Endodermal cell (in vitro differentiated cells): ENCODE measurements around the gene NUP214. TPM values are rescaled to one million over a fixed set of nuclear protein-coding genes. Genes with fewer than 3 reads are reported as not detected.

Experiments used
- DNase-seq: peaks from one replicate; pipeline ENCODE4 v3.0.0-alpha.2; 2017
- H3K27ac ChIP-seq: 2 replicates; pipeline ENCODE4 v1.5.1; 2013; ENCODE audit warnings: mild to moderate bottlenecking, low read depth, low read length, moderate library complexity
- H3K27me3 ChIP-seq: 2 replicates; pipeline ENCODE4 v1.6.1; 2013; ENCODE audit warnings: mild to moderate bottlenecking, low read length, moderate library complexity; ENCODE audit not compliant: insufficient read depth, control insufficient read depth, poor library complexity, severe bottlenecking
- H3K36me3 ChIP-seq: 2 replicates; pipeline ENCODE4 v1.7.0; 2013; ENCODE audit warnings: mild to moderate bottlenecking, low read length, moderate library complexity; ENCODE audit not compliant: control insufficient read depth, insufficient read depth
- H3K4me1 ChIP-seq: one replicate; pipeline ENCODE4 v1.7.0; 2013; ENCODE audit warnings: low read length; ENCODE audit not compliant: control insufficient read depth, insufficient read depth
- H3K4me3 ChIP-seq: 2 replicates; pipeline ENCODE4 v1.5.1; 2013; ENCODE audit warnings: mild to moderate bottlenecking, low read length, moderate library complexity
- H3K9ac ChIP-seq: 2 replicates; pipeline ENCODE4 v1.6.1; 2013; ENCODE audit warnings: mild to moderate bottlenecking, low read length, moderate library complexity; ENCODE audit not compliant: poor library complexity, severe bottlenecking; ENCODE audit errors: extremely low read depth
- H3K9me3 ChIP-seq: 2 replicates; pipeline ENCODE4 v1.6.1; 2013; ENCODE audit warnings: mild to moderate bottlenecking, low read length, moderate library complexity; ENCODE audit not compliant: control insufficient read depth
- H3K27ac Mint-ChIP-seq: 2 replicates; pipeline ENCODE4 v1.8.0; 2020; ENCODE audit warnings: mixed read lengths
- H3K27me3 Mint-ChIP-seq: 2 replicates; pipeline ENCODE4 v1.8.0; 2021; ENCODE audit warnings: mild to moderate bottlenecking, mixed read lengths; ENCODE audit not compliant: insufficient read depth
- H3K36me3 Mint-ChIP-seq: 2 replicates; pipeline ENCODE4 v1.8.0; 2020; ENCODE audit warnings: low read depth, mixed read lengths
- H3K4me1 Mint-ChIP-seq: 2 replicates; pipeline ENCODE4 v1.8.0; 2020; ENCODE audit warnings: mixed read lengths
- H3K4me3 Mint-ChIP-seq: 2 replicates; pipeline ENCODE4 v1.8.0; 2020; ENCODE audit warnings: mild to moderate bottlenecking, moderate library complexity, mixed read lengths
- H3K9me3 Mint-ChIP-seq: 2 replicates; pipeline ENCODE4 v1.8.0; 2020; ENCODE audit warnings: mild to moderate bottlenecking, mixed read lengths
- WGBS, 2 experiments: methylation state at CpG; one replicate each; pipeline versions ENCODE4 v1.1.5 to v1.1.7; 2013; ENCODE audit warnings: missing lambda C conversion rate in 2 of 2, mixed read lengths in 1 of 2; ENCODE audit not compliant: insufficient coverage in 1 of 2, insufficient read length in 1 of 2; 5-methylcytosine and 5-hydroxymethylcytosine counted together
- total RNA-seq, 2 donors: library from RNA; stranded (reverse); fragmentation: NEBNext Ultra II Directional in 1 of 2; extraction: Animal tissue kit (Norgen Biotek cat#: 25700) in 1 of 2; gene quantifications; 2 replicates in 1 of 2; 3 replicates in 1 of 2; pipeline ENCODE4 v1.2.1, GENCODE V29; 2021
- TF ChIP-seq, protein P1 (sequence below): fragments of 200-600 bp; sonication (generic); conservative IDR thresholded peaks from 2 replicates; pipeline ENCODE4 v1.5.0; 2021; ENCODE audit warnings: antibody characterized with exemption, mild to moderate bottlenecking

The NUP214 gene
- total RNA-seq, 2 donors from 2014 or later = 56.7 to 59.9 TPM

DNA sequence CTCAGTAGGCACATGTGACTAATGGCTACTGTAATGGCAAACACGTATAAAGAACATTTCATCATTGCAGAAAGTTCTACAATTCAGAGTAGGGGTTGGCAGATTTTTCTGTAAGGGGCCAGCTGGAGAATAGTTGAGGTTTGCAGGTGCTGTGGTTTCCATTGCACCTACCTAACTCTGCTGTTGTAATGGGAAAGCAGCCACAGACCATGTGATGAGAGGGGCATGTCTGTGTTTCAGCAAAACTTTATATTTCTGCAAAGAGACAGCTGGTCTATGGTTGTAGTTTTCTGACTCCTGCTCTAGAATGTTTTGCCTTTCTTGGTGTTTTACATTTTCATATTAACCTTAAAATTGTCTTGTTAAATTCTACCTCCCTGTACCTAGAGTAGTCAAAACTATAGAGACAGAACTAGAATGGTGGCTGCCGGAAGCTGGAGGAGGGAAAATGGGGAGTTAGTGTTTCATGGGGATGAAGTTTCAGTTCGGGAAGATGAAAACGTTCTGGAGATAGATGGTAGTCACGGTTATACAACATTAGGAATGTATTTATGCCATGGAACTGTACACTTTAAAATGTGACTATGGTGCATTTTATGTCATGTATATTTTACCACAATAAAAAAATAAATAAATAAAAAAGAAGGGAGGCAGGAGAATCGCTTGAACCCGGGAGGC is 44.3 kb downstream of the NUP214 start:
- Mint-ChIP-seq H3K36me3 (peaks cover 54% of the 10 kb centered on the region), H3K27ac (no peak overlapping the region), H3K4me1 (no peaks in the 10 kb centered on the region), H3K27me3 (no peaks in the 10 kb centered on the region), H3K9me3 (peaks cover 1% of the 10 kb centered on the region), H3K4me3 (no peak overlapping the region)
- Histone ChIP-seq H3K27me3 (no peaks in the 10 kb centered on the region), H3K36me3 (peaks cover 42% of the 10 kb centered on the region), H3K9me3 (no peaks in the 10 kb centered on the region), H3K27ac (no peak overlapping the region), H3K4me1 (no peaks in the 10 kb centered on the region), H3K9ac (no peak overlapping the region), H3K4me3 (no peak overlapping the region)
- TF ChIP-seq, protein P1, sequence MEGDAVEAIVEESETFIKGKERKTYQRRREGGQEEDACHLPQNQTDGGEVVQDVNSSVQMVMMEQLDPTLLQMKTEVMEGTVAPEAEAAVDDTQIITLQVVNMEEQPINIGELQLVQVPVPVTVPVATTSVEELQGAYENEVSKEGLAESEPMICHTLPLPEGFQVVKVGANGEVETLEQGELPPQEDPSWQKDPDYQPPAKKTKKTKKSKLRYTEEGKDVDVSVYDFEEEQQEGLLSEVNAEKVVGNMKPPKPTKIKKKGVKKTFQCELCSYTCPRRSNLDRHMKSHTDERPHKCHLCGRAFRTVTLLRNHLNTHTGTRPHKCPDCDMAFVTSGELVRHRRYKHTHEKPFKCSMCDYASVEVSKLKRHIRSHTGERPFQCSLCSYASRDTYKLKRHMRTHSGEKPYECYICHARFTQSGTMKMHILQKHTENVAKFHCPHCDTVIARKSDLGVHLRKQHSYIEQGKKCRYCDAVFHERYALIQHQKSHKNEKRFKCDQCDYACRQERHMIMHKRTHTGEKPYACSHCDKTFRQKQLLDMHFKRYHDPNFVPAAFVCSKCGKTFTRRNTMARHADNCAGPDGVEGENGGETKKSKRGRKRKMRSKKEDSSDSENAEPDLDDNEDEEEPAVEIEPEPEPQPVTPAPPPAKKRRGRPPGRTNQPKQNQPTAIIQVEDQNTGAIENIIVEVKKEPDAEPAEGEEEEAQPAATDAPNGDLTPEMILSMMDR = no peak
- 95% methylated on average over 3 to 7 of the region's 7 CpGs for WGBS, 2 experiments
- no peak for DNase-seq

DNA sequence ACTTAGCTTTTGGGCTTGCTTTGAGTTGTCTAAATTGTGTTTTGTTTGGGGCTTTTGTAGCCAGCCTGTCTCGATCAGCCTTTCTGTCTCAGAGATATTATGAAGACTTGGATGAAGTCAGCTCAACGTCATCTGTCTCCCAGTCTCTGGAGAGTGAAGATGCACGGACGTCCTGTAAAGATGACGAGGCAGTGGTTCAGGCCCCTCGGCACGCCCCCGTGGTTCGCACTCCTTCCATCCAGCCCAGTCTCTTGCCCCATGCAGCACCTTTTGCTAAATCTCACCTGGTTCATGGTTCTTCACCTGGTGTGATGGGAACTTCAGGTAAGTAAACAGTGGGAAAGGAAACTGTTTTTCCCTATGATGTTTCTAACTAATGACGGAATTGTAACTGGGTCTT is 48.6 kb downstream of the NUP214 start:
- no peak overlapping the region for H3K4me3 Mint-ChIP-seq
- no peak overlapping the region for H3K27ac Mint-ChIP-seq
- no peaks in the 10 kb centered on the region for H3K4me1 ChIP-seq
- H3K9me3 Mint-ChIP-seq = peaks cover 1% of the 10 kb centered on the region
- no peaks in the 10 kb centered on the region for H3K27me3 ChIP-seq
- WGBS, 2 experiments = 98% methylated on average over 10 of the region's 10 CpGs; no CpG with 5 or more reads in 1 of the 2 experiments
- DNase-seq = no peak
- H3K4me3 ChIP-seq = no peak overlapping the region
- no peak overlapping the region for H3K27ac ChIP-seq
- peaks cover 50% of the 10 kb centered on the region for H3K36me3 ChIP-seq
- TF ChIP-seq, protein P1 = no peak
- H3K9me3 ChIP-seq = no peaks in the 10 kb centered on the region
- no peaks in the 10 kb centered on the region for H3K27me3 Mint-ChIP-seq
- peaks cover 72% of the 10 kb centered on the region for H3K36me3 Mint-ChIP-seq
- H3K9ac ChIP-seq = no peak overlapping the region
- H3K4me1 Mint-ChIP-seq = peaks cover 9% of the 10 kb centered on the region

DNA sequence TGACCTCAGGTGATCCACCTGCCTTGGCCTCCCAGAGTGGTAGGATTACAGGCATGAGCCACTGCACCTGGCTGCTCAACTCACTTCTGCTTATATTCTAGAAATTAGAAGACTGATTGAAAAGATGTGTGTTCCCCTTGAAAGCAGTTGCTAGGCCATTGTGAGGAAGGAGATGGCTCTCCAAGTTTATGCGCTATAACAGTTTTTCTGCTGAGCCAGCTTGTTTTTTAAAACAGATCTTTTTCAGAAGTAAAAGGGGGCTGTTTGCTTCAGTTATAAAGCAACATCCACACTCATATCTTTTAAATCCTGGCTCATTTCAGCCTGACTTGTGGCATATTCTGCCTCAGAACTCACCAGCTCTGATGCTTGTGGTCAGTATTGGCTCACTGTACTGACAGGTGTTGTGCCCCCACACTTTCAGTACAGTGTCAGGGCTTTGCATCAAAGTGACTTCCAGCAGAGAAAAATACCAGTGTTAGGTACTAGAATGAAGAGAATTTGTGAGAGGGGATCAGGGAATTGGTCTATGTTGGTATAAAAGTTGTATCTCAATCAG is 49.4 kb downstream of the NUP214 start:
- Mint-ChIP-seq H3K27me3 (no peaks in the 10 kb centered on the region), H3K4me3 (no peak overlapping the region), H3K4me1 (peaks cover 9% of the 10 kb centered on the region), H3K9me3 (peaks cover 1% of the 10 kb centered on the region), H3K36me3 (peaks cover 75% of the 10 kb centered on the region), H3K27ac (no peak overlapping the region)
- Histone ChIP-seq H3K4me1 (peaks cover 5% of the 10 kb centered on the region), H3K27ac (no peak overlapping the region), H3K36me3 (peaks cover 58% of the 10 kb centered on the region), H3K9me3 (no peaks in the 10 kb centered on the region), H3K4me3 (no peak overlapping the region), H3K27me3 (no peaks in the 10 kb centered on the region), H3K9ac (no peak overlapping the region)
- TF ChIP-seq, protein P1 = no peak
- WGBS, 2 experiments = 94% methylated on average over 1 of the region's 1 CpG; no CpG with 5 or more reads in 1 of the 2 experiments
- DNase-seq = no peak
